Tibial artery (tissue), 4 donors: ENCODE results near the gene PLBD2.

Source experiments
- DNase-seq, 2 donors: peaks; one replicate each; pipeline ENCODE4 v3.0.0-alpha.2; 2019
- H3K27ac ChIP-seq, 2 donors: fragments of 200-600 bp; sonication (generic) in 1 of 2; 1 replicate in 1 of 2; 2 replicates in 1 of 2; pipeline ENCODE4 v1.5.1; 2018 to 2019; ENCODE audit warnings: mild to moderate bottlenecking in 1 of 2
- H3K27me3 ChIP-seq, 2 donors: fragments of 200-600 bp; sonication (generic) in 1 of 2; one replicate each; pipeline versions ENCODE4 v1.5.1 to v1.6.0; 2016 to 2019
- H3K36me3 ChIP-seq, 3 donors: fragments of 200-600 bp; sonication (generic) in 2 of 3; one replicate each; pipeline ENCODE4 v1.5.1; 2016 to 2019; ENCODE audit warnings: mild to moderate bottlenecking in 2 of 3
- H3K4me1 ChIP-seq, 4 donors: fragments of 200-600 bp; sonication (generic) in 2 of 4; 1 replicate in 3 of 4; 2 replicates in 1 of 4; pipeline ENCODE4 v1.5.1; 2016 to 2019
- H3K4me3 ChIP-seq, 2 donors: fragments of 200-600 bp; sonication (generic) in 1 of 2; 1 replicate in 1 of 2; 2 replicates in 1 of 2; pipeline ENCODE4 v1.5.1; 2018 to 2019; ENCODE audit warnings: mild to moderate bottlenecking in 2 of 2
- H3K9me3 ChIP-seq, 3 donors: fragments of 200-600 bp; sonication (generic) in 1 of 3; one replicate each; pipeline ENCODE4 v1.5.1; 2016 to 2019
- intact Hi-C: fragments of 100-400 bp; cut with DNase I; formaldehyde crosslinking; loops from one replicate; pipeline ENCODE4 v1.15.0; 2023; ENCODE audit warnings: low total_unique reads
- TF ChIP-seq, protein P1 (sequence below), 2 experiments: fragments of 200-600 bp in 1 of 2; fragments of 450-650 bp in 1 of 2; IDR thresholded peaks; one replicate each; pipeline ENCODE4 v1.5.1; 2017 to 2019; ENCODE audit warnings: antibody characterized with exemption in 2 of 2, mild to moderate bottlenecking in 1 of 2, moderate library complexity in 1 of 2

Gene PLBD2

GRCh38 chr12:113392988-113393579 lies 34.7 kb downstream of the PLBD2 start:
- Histone ChIP-seq H3K4me1 (no peaks in the 10 kb centered on the region), H3K4me3 (no peak overlapping the region), H3K36me3 (peaks cover 17 to 40% (median 32%) of the 10 kb centered on the region in 3 donors), H3K27me3 (peaks cover 0 to 9% of the 10 kb centered on the region in 2 donors), H3K9me3 (no peaks in the 10 kb centered on the region), H3K27ac (no peak overlapping the region)
- intact Hi-C loops = no loop called here
- no peak for DNase-seq
- TF ChIP-seq, protein P1, sequence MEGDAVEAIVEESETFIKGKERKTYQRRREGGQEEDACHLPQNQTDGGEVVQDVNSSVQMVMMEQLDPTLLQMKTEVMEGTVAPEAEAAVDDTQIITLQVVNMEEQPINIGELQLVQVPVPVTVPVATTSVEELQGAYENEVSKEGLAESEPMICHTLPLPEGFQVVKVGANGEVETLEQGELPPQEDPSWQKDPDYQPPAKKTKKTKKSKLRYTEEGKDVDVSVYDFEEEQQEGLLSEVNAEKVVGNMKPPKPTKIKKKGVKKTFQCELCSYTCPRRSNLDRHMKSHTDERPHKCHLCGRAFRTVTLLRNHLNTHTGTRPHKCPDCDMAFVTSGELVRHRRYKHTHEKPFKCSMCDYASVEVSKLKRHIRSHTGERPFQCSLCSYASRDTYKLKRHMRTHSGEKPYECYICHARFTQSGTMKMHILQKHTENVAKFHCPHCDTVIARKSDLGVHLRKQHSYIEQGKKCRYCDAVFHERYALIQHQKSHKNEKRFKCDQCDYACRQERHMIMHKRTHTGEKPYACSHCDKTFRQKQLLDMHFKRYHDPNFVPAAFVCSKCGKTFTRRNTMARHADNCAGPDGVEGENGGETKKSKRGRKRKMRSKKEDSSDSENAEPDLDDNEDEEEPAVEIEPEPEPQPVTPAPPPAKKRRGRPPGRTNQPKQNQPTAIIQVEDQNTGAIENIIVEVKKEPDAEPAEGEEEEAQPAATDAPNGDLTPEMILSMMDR (IDR thresholded peaks at IDR 0.05) = no peak

- H3K27me3 ChIP-seq = peaks cover 0 to 15% of the 10 kb centered on the region in 2 donors
- TF ChIP-seq, protein P1 (IDR thresholded peaks at IDR 0.05) = no peak
- no peaks in the 10 kb centered on the region for H3K4me1 ChIP-seq
- H3K27ac ChIP-seq = no peak overlapping the region
- no peaks in the 10 kb centered on the region for H3K9me3 ChIP-seq
- no peak for DNase-seq
- H3K36me3 ChIP-seq = peaks cover 11 to 33% (median 26%) of the 10 kb centered on the region in 3 donors
- intact Hi-C loops = no loop called here
- H3K4me3 ChIP-seq = no peak overlapping the region
Measured at GRCh38 chr12:113393749-113394148, 35.4 kb downstream of the PLBD2 start.

DNA sequence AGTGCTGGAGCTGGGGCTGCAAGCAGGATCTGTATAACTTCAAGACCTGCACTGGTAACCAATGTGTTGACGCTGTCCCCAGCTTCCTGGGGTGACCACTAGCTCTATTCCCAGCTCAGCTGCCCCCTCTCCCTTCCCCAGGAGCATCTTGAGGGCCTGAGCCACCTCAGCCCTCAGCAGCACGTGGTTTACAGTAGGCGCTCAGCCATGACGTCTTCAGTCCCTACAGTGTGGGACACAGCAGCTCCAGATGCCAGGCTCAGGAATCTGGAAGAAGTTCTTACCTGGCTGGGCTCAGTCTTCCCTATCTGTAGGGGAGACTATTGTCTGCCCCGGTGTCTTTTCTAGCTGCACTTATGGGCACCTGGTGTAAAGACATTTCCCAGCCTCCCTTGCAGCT lies 36.7 kb downstream of the PLBD2 start:
- peaks cover 0 to 28% of the 10 kb centered on the region in 2 donors for H3K27me3 ChIP-seq
- H3K4me3 ChIP-seq = no peak overlapping the region
- no peak overlapping the region for H3K27ac ChIP-seq
- no peaks in the 10 kb centered on the region for H3K4me1 ChIP-seq
- no peaks in the 10 kb centered on the region for H3K9me3 ChIP-seq
- intact Hi-C loops = no loop called here
- peaks cover under 1 to 20% (median 13%) of the 10 kb centered on the region in 3 donors for H3K36me3 ChIP-seq
- no peak for DNase-seq
- TF ChIP-seq, protein P1 (IDR thresholded peaks at IDR 0.05) = no peak

GRCh38 chr12:113396200-113396599 lies 37.8 kb downstream of the PLBD2 start:
- DNase-seq = no peak
- H3K27ac ChIP-seq = no peak overlapping the region
- intact Hi-C loops = no loop called here
- peaks cover 0 to 9% (median 2%) of the 10 kb centered on the region in 3 donors for H3K36me3 ChIP-seq
- TF ChIP-seq, protein P1 (IDR thresholded peaks at IDR 0.05) = no peak
- H3K4me1 ChIP-seq = no peaks in the 10 kb centered on the region
- no peaks in the 10 kb centered on the region for H3K9me3 ChIP-seq
- peaks cover 0 to 28% of the 10 kb centered on the region in 2 donors for H3K27me3 ChIP-seq
- no peak overlapping the region for H3K4me3 ChIP-seq

GRCh38 chr12:113396828-113397496 lies 38.6 kb downstream of the PLBD2 start:
- H3K9me3 ChIP-seq = no peaks in the 10 kb centered on the region
- intact Hi-C loops = no loop called here
- H3K27ac ChIP-seq = no peak overlapping the region
- no peak overlapping the region for H3K4me3 ChIP-seq
- peaks cover 0 to 28% of the 10 kb centered on the region in 2 donors for H3K27me3 ChIP-seq
- peaks cover 0 to 1% (median 0%) of the 10 kb centered on the region in 3 donors for H3K36me3 ChIP-seq
- DNase-seq = no peak
- TF ChIP-seq, protein P1 (IDR thresholded peaks at IDR 0.05) = no peak
- H3K4me1 ChIP-seq = no peaks in the 10 kb centered on the region
